Fibroblast of skin of abdomen (primary cell): ENCODE measurements around the gene ALPG.
"Not testable (repeated sequence)": the region's sequence is repeated elsewhere in the genome, so short reads cannot be mapped to it uniquely, and the experiment has no call there.

Experiments
- DNase-seq: peaks from one replicate; pipeline ENCODE4 v3.0.0-alpha.2; 2013

Gene ALPG

GRCh38 chr2:232377319-232377718 lies 29.3 kb upstream of the ALPG start:
- DNase-seq: no peak

GRCh38 chr2:232377841-232378734 lies 28.6 kb upstream of the ALPG start:
- no peak for DNase-seq

GRCh38 chr2:232378735-232379151 lies 27.9 kb upstream of the ALPG start, which contains the start of gene ALPP:
Gene ALPP, plus strand, starts transcription at chr2:232378751. Its CDS starts 52 bp downstream, at chr2:232378803.
- DNase-seq: not testable (repeated sequence)

DNA sequence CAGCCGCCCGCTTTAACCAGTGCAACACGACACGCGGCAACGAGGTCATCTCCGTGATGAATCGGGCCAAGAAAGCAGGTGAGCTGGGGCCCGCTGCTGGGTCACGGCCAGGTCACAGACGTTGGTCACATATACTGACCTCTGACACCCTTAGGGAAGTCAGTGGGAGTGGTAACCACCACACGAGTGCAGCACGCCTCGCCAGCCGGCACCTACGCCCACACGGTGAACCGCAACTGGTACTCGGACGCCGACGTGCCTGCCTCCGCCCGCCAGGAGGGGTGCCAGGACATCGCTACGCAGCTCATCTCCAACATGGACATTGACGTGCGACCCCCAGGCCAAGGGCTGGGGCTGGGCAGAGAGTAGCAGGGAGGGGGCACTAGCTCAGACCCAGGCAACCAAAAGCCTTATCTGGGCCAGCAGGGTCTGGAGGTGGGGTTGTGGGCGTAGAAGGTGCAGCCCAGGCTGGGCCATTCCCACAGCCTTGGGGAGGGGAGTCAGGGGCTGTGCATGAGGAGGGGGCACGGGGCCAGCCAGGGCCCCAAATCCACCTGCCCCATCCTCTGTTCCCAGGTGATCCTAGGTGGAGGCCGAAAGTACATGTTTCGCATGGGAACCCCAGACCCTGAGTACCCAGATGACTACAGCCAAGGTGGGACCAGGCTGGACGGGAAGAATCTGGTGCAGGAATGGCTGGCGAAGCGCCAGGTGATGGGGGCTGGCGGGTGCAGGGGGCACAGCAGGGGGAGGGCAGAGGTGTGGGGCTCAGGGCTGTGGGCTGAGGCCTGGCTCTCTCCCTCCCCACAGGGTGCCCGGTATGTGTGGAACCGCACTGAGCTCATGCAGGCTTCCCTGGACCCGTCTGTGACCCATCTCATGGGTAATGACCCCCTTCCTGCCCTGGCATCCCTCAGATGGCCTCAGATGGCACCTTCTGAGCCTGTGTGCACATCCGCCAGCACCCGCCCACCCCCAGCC lies 26.7 kb upstream of the ALPG start:
- DNase-seq: not testable (repeated sequence)

DNA sequence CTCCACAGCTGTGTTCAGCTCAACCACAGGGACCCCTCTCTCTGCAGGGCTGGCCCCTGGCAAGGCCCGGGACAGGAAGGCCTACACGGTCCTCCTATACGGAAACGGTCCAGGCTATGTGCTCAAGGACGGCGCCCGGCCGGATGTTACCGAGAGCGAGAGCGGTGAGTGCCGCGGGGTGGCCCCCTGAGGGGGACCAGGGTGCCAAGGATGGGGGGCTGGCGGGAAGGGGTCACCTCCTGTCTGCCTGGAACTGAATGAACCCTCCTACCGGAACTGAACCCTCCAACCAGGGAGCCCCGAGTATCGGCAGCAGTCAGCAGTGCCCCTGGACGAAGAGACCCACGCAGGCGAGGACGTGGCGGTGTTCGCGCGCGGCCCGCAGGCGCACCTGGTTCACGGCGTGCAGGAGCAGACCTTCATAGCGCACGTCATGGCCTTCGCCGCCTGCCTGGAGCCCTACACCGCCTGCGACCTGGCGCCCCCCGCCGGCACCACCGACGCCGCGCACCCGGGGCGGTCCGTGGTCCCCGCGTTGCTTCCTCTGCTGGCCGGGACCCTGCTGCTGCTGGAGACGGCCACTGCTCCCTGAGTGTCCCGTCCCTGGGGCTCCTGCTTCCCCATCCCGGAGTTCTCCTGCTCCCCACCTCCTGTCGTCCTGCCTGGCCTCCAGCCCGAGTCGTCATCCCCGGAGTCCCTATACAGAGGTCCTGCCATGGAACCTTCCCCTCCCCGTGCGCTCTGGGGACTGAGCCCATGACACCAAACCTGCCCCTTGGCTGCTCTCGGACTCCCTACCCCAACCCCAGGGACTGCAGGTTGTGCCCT lies 25.2 kb upstream of the ALPG start:
- not testable (repeated sequence) for DNase-seq

DNA sequence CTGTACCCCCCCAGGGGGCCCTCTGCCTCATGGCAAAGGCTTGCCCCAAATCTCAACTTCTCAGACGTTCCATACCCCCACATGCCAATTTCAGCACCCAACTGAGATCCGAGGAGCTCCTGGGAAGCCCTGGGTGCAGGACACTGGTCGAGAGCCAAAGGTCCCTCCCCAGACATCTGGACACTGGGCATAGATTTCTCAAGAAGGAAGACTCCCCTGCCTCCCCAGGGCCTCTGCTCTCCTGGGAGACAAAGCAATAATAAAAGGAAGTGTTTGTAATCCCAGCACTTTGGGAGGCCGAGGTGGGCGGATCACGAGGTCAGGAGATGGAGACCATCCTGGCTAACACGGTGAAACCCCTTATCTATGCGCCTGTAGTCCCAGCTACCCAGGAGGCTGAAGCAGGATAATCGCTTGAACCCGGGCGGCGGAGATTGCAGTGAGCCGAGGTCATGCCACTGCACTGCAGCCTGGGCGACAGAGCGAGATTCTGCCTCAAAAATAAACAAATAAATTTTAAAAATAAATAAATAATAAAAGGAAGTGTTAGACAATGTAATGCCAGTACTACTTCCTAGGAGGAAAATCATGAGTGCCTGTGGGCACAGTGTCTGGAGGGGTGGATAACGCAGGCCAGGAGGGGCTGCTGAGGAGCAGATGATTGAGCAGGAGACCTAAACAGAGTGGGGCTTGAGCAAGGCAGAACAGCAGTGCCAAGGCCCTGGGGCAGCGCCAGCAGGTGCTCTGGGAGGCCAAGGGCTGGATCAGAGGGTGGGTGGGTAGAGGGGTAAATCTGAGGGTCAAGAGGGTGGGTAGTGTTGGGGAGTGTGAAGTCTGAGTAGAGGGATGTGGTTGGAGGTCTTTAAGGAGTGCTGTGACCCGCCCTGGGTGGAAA lies 24.1 kb upstream of the ALPG start:
- no peak for DNase-seq

DNA sequence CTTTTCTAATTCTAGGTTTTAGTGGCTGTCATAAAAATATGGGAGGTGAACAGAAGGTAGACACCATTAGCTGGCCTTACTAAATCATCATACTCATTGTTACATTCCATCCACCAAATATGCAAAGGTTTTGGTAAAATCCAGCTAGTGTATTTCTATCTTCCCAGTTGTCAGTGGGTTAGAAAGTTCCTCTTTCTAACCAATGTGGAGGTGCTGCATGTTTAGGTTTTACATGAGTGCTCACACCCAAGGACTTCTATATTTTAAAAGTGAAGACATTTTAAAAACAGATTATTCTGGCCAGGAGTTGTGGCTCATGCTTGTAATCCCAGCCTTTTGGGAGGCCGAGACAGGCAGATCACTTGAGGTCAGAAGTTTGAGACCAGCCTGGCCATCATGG lies 22.2 kb upstream of the ALPG start:
- DNase-seq: no peak

GRCh38 chr2:232385058-232385457 lies 21.6 kb upstream of the ALPG start:
- DNase-seq: not testable (repeated sequence)

DNA sequence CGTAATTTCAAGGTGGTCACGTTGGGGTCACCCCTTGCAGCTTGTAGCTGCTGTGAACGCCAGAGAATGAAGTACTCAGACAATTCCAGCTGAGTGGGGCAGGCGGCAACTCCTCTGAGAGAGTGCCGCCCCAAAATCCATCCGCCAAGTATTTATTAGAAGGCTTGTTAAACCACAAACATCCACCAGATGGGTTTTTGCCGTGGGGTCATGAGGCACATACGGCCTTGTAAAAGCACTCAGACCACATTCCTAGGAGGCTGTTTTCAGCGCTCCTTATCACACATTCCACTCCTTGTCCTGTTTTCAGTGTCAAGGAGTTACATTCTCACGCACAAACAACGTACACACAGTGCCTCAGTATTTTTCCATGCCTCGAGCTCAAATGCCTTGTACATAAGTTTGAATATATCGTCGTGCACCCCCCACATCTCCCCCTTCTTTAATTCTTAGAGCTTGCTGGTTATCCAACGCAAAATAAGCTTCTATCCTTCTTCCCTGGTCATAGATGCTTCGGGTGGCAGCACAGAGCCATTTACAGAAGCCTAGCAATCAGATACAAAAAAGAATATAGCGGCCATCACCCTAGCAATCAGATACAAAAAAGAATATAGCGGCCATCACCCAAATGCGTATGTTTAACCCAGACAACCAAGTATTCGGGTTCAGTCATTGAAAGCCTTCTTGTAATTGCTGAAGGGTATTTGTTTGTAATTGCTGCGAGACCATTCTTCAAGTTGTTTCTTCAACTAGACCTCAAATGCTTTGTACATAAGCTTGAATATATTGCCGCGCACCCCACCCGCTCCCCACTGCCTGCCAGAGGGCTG lies 20.8 kb upstream of the ALPG start:
- DNase-seq: peak; percentile 78

GRCh38 chr2:232386490-232386739 lies 20.2 kb upstream of the ALPG start:
- DNase-seq: no peak

GRCh38 chr2:232386740-232387450 lies 19.7 kb upstream of the ALPG start:
- no peak for DNase-seq

- DNase-seq: no peak
Observed at GRCh38 chr2:232387451-232388171, 19.0 kb upstream of the ALPG start.

GRCh38 chr2:232388324-232388891 lies 18.2 kb upstream of the ALPG start:
- DNase-seq: no peak

DNA sequence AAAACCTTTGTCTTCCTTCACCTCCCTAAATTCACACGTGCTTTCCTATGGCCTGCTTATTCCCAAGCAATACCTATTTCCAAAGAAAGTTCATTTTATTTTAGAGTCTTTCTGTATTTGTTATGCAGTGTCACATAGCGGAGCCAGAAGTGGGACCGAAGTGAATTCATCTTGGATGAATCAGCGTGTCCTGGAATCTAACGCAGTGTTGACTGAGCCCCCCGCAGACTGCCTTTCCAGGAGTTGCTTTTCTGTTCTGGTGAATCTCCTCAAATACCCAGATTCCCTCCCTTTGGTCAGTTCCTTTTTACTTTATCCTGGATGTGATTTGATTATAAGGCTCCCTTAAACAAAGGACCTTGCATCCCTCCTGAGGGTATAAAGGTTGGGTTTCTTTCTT lies 17.3 kb upstream of the ALPG start:
- DNase-seq: peak; percentile 55

DNA sequence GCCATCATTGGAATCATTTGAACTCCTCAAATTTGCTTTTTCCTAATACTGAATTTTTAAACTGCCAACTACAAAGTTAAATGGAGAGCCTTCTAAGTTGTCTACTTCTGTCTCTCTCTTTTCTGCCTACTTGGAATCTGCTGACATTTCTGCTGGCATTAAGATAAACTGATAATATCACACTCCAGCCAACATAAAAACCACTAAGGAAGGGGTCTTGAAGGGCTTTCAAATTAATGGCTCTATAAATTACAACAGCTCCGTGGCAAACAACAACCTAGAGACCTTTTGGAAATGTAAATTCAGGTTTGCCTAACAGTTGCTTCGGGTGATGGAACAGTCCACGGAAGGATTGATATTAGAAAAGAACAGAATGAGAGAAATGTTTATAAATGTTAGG lies 16.0 kb upstream of the ALPG start:
- no peak for DNase-seq

- no peak for DNase-seq
Observed at GRCh38 chr2:232393556-232393955, 13.1 kb upstream of the ALPG start.

GRCh38 chr2:232394431-232394830 lies 12.2 kb upstream of the ALPG start:
- not testable (repeated sequence) for DNase-seq

GRCh38 chr2:232395586-232395985 lies 11.1 kb upstream of the ALPG start:
- no peak for DNase-seq

DNA sequence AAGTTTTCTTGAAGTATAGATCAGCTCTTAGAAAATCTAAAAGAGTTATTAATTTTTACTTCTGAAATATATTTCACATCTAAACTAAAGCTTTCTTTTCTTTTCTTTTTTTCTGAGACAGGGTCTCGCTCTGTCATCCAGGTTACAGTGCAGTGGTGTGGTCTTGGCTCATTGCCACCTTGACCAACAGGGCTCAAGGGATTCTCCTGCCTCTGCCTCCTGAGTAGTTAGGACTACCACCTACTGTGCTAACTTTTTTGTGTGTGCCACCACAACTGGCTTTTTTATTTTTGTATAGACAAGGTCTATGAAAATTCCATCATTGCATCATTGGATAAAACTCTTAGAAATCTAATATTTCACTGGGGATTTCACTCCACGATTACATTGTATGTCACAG lies 10.0 kb upstream of the ALPG start:
- no peak for DNase-seq
